OCI-LY7 (cell line): ENCODE measurements around the gene CHRNB2. TPM values are rescaled to one million over a fixed set of nuclear protein-coding genes. Genes with fewer than 3 reads are reported as not detected.

Experiments
- Bru-seq: library from RNA; stranded (reverse); fragments of 400-500 nt; gene quantifications from one replicate; lab custom pipeline; 2021; lab: Mats Ljungman, UMichigan
- BruChase-seq, 2 experiments: library from RNA; stranded (reverse); fragments of 400-500 nt; gene quantifications; one replicate each; lab custom pipeline; 2021; lab: Mats Ljungman, UMichigan
- BruUV-seq: library from RNA; stranded (reverse); fragments of 400-500 nt; replicated peaks from 2 replicates; lab custom pipeline; 2021; lab: Mats Ljungman, UMichigan
- CTCF ChIA-PET: fragments of 300-600 bp; sonication (Branson Sonifier 250); formaldehyde crosslinking; loops from one replicate; lab custom pipeline; 2022; ENCODE audit warnings: antibody characterized with exemption; ENCODE audit not compliant: unreplicated experiment; lab: Charles Lee
- POLR2A ChIA-PET: fragments of 300-600 bp; sonication (Branson Sonifier 250); formaldehyde crosslinking; loops from one replicate; lab custom pipeline; 2022; ENCODE audit warnings: antibody characterized with exemption; lab: Charles Lee
- DNase-seq: peaks from one replicate; pipeline ENCODE4 v3.0.0-alpha.2; 2015; ENCODE audit warnings: low spot score
- H2AFZ ChIP-seq: fragments of 200-600 bp; sonication (generic), shearing (Covaris generic); 2 replicates; pipeline ENCODE4 v1.6.1; 2014; ENCODE audit warnings: mild to moderate bottlenecking, antibody characterized with exemption, low read length, moderate library complexity
- H3K27ac ChIP-seq: fragments of 200-600 bp; sonication (generic); 2 replicates; pipeline ENCODE4 v1.5.1; 2014; ENCODE audit warnings: mixed run types, low read depth, mild to moderate bottlenecking, moderate library complexity, low read length, inconsistent platforms; ENCODE audit not compliant: poor library complexity, severe bottlenecking
- H3K36me3 ChIP-seq: fragments of 200-600 bp; sonication (generic); 2 replicates; pipeline ENCODE4 v1.6.1; 2014; ENCODE audit warnings: mild to moderate bottlenecking, antibody characterized with exemption, low read length, moderate library complexity, mixed read lengths; ENCODE audit not compliant: insufficient read depth
- H3K4me1 ChIP-seq: fragments of 200-600 bp; sonication (generic); 2 replicates; pipeline ENCODE4 v1.5.1; 2014; ENCODE audit warnings: mild to moderate bottlenecking, low read length; ENCODE audit not compliant: insufficient read depth, poor library complexity, severe bottlenecking
- H3K4me2 ChIP-seq: fragments of 200-600 bp; sonication (generic); 2 replicates; pipeline ENCODE4 v1.6.1; 2014; ENCODE audit warnings: mild to moderate bottlenecking, low read length
- H3K4me3 ChIP-seq: fragments of 200-600 bp; sonication (generic); 2 replicates; pipeline ENCODE4 v1.5.1; 2014; ENCODE audit warnings: mild to moderate bottlenecking, low read depth, low read length; ENCODE audit not compliant: poor library complexity, severe bottlenecking
- H3K79me2 ChIP-seq: fragments of 200-600 bp; sonication (generic); 2 replicates; pipeline ENCODE4 v1.6.1; 2016; ENCODE audit warnings: low read depth, mild to moderate bottlenecking, low read length, moderate library complexity, mixed read lengths; ENCODE audit not compliant: insufficient read depth
- H3K9me2 ChIP-seq: fragments of 200-600 bp; sonication (generic); 2 replicates; pipeline ENCODE4 v1.6.1; 2016; ENCODE audit warnings: mild to moderate bottlenecking, low read length, mixed read lengths; ENCODE audit not compliant: insufficient read depth
- H3K9me3 ChIP-seq: fragments of 200-600 bp; sonication (generic); 2 replicates; pipeline ENCODE4 v1.6.1; 2014; ENCODE audit warnings: mild to moderate bottlenecking, mixed run types, low read length, mixed read lengths
- H4K20me1 ChIP-seq: fragments of 200-600 bp; sonication (generic); 2 replicates; pipeline ENCODE4 v1.6.1; 2014; ENCODE audit warnings: mild to moderate bottlenecking, antibody characterized with exemption, low read length, moderate library complexity, mixed read lengths; ENCODE audit not compliant: insufficient read depth
- EZH2phosphoT487 ChIP-seq: fragments of 200-600 bp; sonication (generic); IDR thresholded peaks from 2 replicates; pipeline ENCODE4 v1.6.1; 2018; ENCODE audit warnings: low read depth, borderline replicate concordance, mild to moderate bottlenecking, mixed run types, antibody characterized with exemption, low read length, moderate library complexity, mixed read lengths
- intact Hi-C: fragments of 100-400 bp; cut with micrococcal nuclease; formaldehyde crosslinking; loops from one replicate; pipeline ENCODE4 v1.10.0; 2022; ENCODE audit not compliant: unreplicated experiment
- long read RNA-seq: library from polyadenylated mRNA; stranded (forward); transcript quantifications from one replicate; pipeline ENCODE4 v2.0.0, GENCODE V29; 2022
- total RNA-seq, 2 experiments: library from RNA; depleted of rRNA in 1 of 2; stranded (reverse); fragments of >200 nt in 1 of 2; shearing (Covaris generic) in 1 of 2; gene quantifications; 2 replicates each; pipeline ENCODE4 v1.2.3, GENCODE V29; 2014 to 2022
- TF ChIP-seq, protein P1 (sequence below): fragments of 200-600 bp; sonication (generic); conservative IDR thresholded peaks from 2 replicates; pipeline ENCODE4 v1.5.1; 2014; ENCODE audit warnings: mild to moderate bottlenecking, antibody characterized with exemption, low read length, moderate library complexity, mixed read lengths

Gene CHRNB2
- total RNA-seq (2014; rRNA removed; shearing (Covaris generic)) (0.13 and 0.33 TPM in 2 replicates), total RNA-seq (2022) (0.42 and 0.55 TPM in 2 replicates), Bru-seq, nascent RNA (percentile 26 among the genes with signal in this experiment), BruChase-seq, experiment 1, labeled RNA remaining after a 6-hour chase (percentile 29 among the genes with signal in this experiment), BruChase-seq, experiment 2, labeled RNA remaining after a 2-hour chase (percentile 24 among the genes with signal in this experiment)
- long read RNA-seq: 0 reads

GRCh38 chr1:154567386-154568156 lies at the start of gene CHRNB2:
TSS of gene CHRNB2 (plus strand) at chr1:154567778. CDS start at chr1:154568045, 267 bp downstream.
- DNase-seq: peak; percentile 38
- no peak within 1 kb of the TSS for H3K27ac ChIP-seq
- no peaks in the 10 kb centered on the region for H3K9me3 ChIP-seq
- H3K9me2 ChIP-seq: no peaks in the 10 kb centered on the region
- no TSS peak for BruUV-seq
- no peak within 1 kb of the TSS for H3K4me3 ChIP-seq
- H3K4me2 ChIP-seq: no peak within 1 kb of the TSS
- intact Hi-C loops: no loop called here
- no peaks in the 10 kb centered on the region for H3K4me1 ChIP-seq
- TF ChIP-seq, protein P1, sequence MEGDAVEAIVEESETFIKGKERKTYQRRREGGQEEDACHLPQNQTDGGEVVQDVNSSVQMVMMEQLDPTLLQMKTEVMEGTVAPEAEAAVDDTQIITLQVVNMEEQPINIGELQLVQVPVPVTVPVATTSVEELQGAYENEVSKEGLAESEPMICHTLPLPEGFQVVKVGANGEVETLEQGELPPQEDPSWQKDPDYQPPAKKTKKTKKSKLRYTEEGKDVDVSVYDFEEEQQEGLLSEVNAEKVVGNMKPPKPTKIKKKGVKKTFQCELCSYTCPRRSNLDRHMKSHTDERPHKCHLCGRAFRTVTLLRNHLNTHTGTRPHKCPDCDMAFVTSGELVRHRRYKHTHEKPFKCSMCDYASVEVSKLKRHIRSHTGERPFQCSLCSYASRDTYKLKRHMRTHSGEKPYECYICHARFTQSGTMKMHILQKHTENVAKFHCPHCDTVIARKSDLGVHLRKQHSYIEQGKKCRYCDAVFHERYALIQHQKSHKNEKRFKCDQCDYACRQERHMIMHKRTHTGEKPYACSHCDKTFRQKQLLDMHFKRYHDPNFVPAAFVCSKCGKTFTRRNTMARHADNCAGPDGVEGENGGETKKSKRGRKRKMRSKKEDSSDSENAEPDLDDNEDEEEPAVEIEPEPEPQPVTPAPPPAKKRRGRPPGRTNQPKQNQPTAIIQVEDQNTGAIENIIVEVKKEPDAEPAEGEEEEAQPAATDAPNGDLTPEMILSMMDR: no peak
- TF ChIP-seq EZH2phosphoT487: no peak
- H4K20me1 ChIP-seq: no peaks in the 10 kb centered on the region
- no peaks in the 10 kb centered on the region for H3K36me3 ChIP-seq
- POLR2A ChIA-PET: no interaction called here
- CTCF ChIA-PET: no interaction called here
- no peak within 1 kb of the TSS for H2AFZ ChIP-seq
- H3K79me2 ChIP-seq: no peaks in the 10 kb centered on the region

- TF ChIP-seq EZH2phosphoT487: no peak
- TF ChIP-seq, protein P1: no peak
- CTCF ChIA-PET: no interaction called here
Observed at GRCh38 chr1:154519591-154519991, 48.0 kb upstream of the CHRNB2 start.

More at GRCh38 chr1:154519591-154519991, 48.0 kb upstream of the CHRNB2 start:
- Histone ChIP-seq H3K4me2 (no peak overlapping the region), H3K4me3 (no peak overlapping the region), H3K79me2 (no peaks in the 10 kb centered on the region), H3K36me3 (no peaks in the 10 kb centered on the region), H3K4me1 (no peaks in the 10 kb centered on the region), H3K27ac (no peak overlapping the region), H2AFZ (no peak overlapping the region), H3K9me3 (no peaks in the 10 kb centered on the region), H3K9me2 (no peaks in the 10 kb centered on the region), H4K20me1 (no peaks in the 10 kb centered on the region)
- DNase-seq: no peak
- intact Hi-C loops: no loop called here
- POLR2A ChIA-PET: interaction anchor here (0.7 kb wide), 1 partner anchor 245 kb away, joined by 3 read pairs; no protein-coding TSS in a partner anchor
- BruUV-seq: no TSS peak
